IMR-90 (cell line): ENCODE data around the gene PRSS56. TPM values are rescaled to one million over a fixed set of nuclear protein-coding genes. Genes with fewer than 3 reads are reported as not detected.

ENCODE experiments used
- ATAC-seq: fragments of 200-7000 bp; cut with Tn5 transposase; 2 replicates; pipeline ENCODE4 v1.9.1; 2020; ENCODE audit warnings: low read depth, mild to moderate bottlenecking, moderate library complexity
- BruUV-seq: library from RNA; stranded (reverse); fragments of 400-500 nt; replicated peaks from 2 replicates; lab custom pipeline; 2021; lab: Mats Ljungman, UMichigan
- CTCF ChIA-PET: fragments of 300-600 bp; formaldehyde crosslinking; extraction: SDS; loops from one replicate; lab custom pipeline; 2021; ENCODE audit warnings: antibody characterized with exemption; lab: Yijun Ruan, JAX
- POLR2A ChIA-PET: fragments of 300-600 bp; sonication (Branson Sonifier 250); formaldehyde crosslinking; loops from one replicate; lab custom pipeline; 2022; ENCODE audit warnings: antibody characterized with exemption; ENCODE audit not compliant: unreplicated experiment; lab: Charles Lee
- DNase-seq: peaks from one replicate; pipeline ENCODE4 v3.0.0; 2013
- H2AFZ ChIP-seq: replicated peaks from 2 replicates; pipeline ENCODE3; 2013; ENCODE audit warnings: low read length, mild to moderate bottlenecking; ENCODE audit not compliant: poor library complexity
- H2AK5ac ChIP-seq: 2 replicates; pipeline ENCODE4 v1.6.1; 2013; ENCODE audit warnings: low read depth, low read length, inconsistent platforms
- H2AK9ac ChIP-seq: replicated peaks from 2 replicates; pipeline ENCODE3; 2013; ENCODE audit warnings: mild to moderate bottlenecking, low read depth, low read length, moderate library complexity; ENCODE audit not compliant: poor library complexity
- H2BK120ac ChIP-seq: 2 replicates; pipeline ENCODE4 v1.6.1; 2013; ENCODE audit warnings: low read depth, low read length, inconsistent platforms
- H2BK15ac ChIP-seq: 3 replicates; pipeline ENCODE4 v1.6.1; 2013; ENCODE audit warnings: low read depth, low read length, inconsistent platforms
- H2BK20ac ChIP-seq: 2 replicates; pipeline ENCODE4 v1.6.1; 2013; ENCODE audit warnings: low read depth, mild to moderate bottlenecking, inconsistent platforms, low read length, moderate library complexity
- H2BK5ac ChIP-seq: 2 replicates; pipeline ENCODE4 v1.6.1; 2013; ENCODE audit warnings: mild to moderate bottlenecking, low read depth, low read length, inconsistent platforms; ENCODE audit not compliant: poor library complexity, severe bottlenecking
- H3K14ac ChIP-seq: replicated peaks from 2 replicates; pipeline ENCODE4 v1.6.1; 2013; ENCODE audit warnings: low read depth, low read length, inconsistent platforms
- H3K18ac ChIP-seq: 2 replicates; pipeline ENCODE4 v1.6.1; 2013; ENCODE audit warnings: low read depth, low read length, control low read depth
- H3K23ac ChIP-seq: 2 replicates; pipeline ENCODE4 v1.6.1; 2013; ENCODE audit warnings: low read depth, low read length, inconsistent platforms
- H3K27ac ChIP-seq: 2 replicates; pipeline ENCODE4 v1.5.1; 2013; ENCODE audit warnings: mild to moderate bottlenecking, control low read depth, low read length; ENCODE audit not compliant: insufficient read depth
- H3K27me3 ChIP-seq: 2 replicates; pipeline ENCODE4 v1.6.1; 2013; ENCODE audit warnings: low read length; ENCODE audit not compliant: control insufficient read depth, insufficient read depth
- H3K36me3 ChIP-seq: 2 replicates; pipeline ENCODE4 v1.6.1; 2013; ENCODE audit warnings: low read length, mixed read lengths; ENCODE audit not compliant: control insufficient read depth, insufficient read depth
- H3K4ac ChIP-seq: 2 replicates; pipeline ENCODE4 v1.6.1; 2013; ENCODE audit warnings: low read depth, low read length, inconsistent platforms
- H3K4me1 ChIP-seq: 2 replicates; pipeline ENCODE4 v1.6.1; 2013; ENCODE audit warnings: low read length, mixed read lengths; ENCODE audit not compliant: control insufficient read depth, insufficient read depth
- H3K4me2 ChIP-seq: 2 replicates; pipeline ENCODE4 v1.6.1; 2013; ENCODE audit warnings: low read depth, mild to moderate bottlenecking, control low read depth, low read length, moderate library complexity
- H3K4me3 ChIP-seq: 2 replicates; pipeline ENCODE4 v1.5.1; 2013; ENCODE audit warnings: low read depth, mild to moderate bottlenecking, control low read depth, low read length, moderate library complexity; ENCODE audit not compliant: insufficient read depth
- H3K56ac ChIP-seq: 2 replicates; pipeline ENCODE4 v1.6.1; 2013; ENCODE audit warnings: low read length, inconsistent platforms; ENCODE audit not compliant: insufficient read depth; ENCODE audit errors: extremely low read depth
- H3K79me1 ChIP-seq, 2 experiments: 2 replicates each; pipeline ENCODE4 v1.6.1; 2013; ENCODE audit warnings: low read length in 2 of 2, inconsistent platforms in 1 of 2, low read depth in 1 of 2
- H3K9ac ChIP-seq: 2 replicates; pipeline ENCODE4 v1.6.1; 2013; ENCODE audit warnings: low read depth, low read length, control low read depth
- H3K9me1 ChIP-seq: 2 replicates; pipeline ENCODE4 v1.6.1; 2013; ENCODE audit warnings: low read length, inconsistent platforms; ENCODE audit not compliant: insufficient read depth
- H3K9me3 ChIP-seq: 2 replicates; pipeline ENCODE4 v1.6.1; 2013; ENCODE audit warnings: low read length; ENCODE audit not compliant: control insufficient read depth, insufficient read depth
- H4K20me1 ChIP-seq: 2 replicates; pipeline ENCODE4 v1.6.1; 2013; ENCODE audit warnings: low read length, inconsistent platforms; ENCODE audit not compliant: insufficient read depth
- H4K5ac ChIP-seq: 2 replicates; pipeline ENCODE4 v1.6.1; 2013; ENCODE audit warnings: mild to moderate bottlenecking, low read depth, low read length, control low read depth
- H4K8ac ChIP-seq, 2 experiments: 2 replicates each; pipeline ENCODE4 v1.6.1; 2013; ENCODE audit warnings: low read depth in 2 of 2, low read length in 2 of 2, control low read depth in 1 of 2, inconsistent platforms in 1 of 2
- H4K91ac ChIP-seq: 2 replicates; pipeline ENCODE4 v1.6.1; 2013; ENCODE audit warnings: low read depth, low read length, inconsistent platforms; ENCODE audit not compliant: insufficient read depth
- BHLHE40 ChIP-seq: fragments of 150-350 bp; IDR thresholded peaks from 2 replicates; pipeline ENCODE4 v1.6.1; 2016; ENCODE audit warnings: mild to moderate bottlenecking, low read depth, low read length
- CEBPB ChIP-seq: IDR thresholded peaks from 2 replicates; pipeline ENCODE4 v1.6.1; 2012; ENCODE audit warnings: low read depth, low read length, improper control_type of control experiment
- CHD1 ChIP-seq: IDR thresholded peaks from 2 replicates; pipeline ENCODE4 v1.6.1; 2012; ENCODE audit warnings: low read depth, low read length, improper control_type of control experiment
- FOS ChIP-seq: fragments of 150-350 bp; IDR thresholded peaks from 2 replicates; pipeline ENCODE4 v1.6.1; 2016; ENCODE audit warnings: low read depth, low read length
- MAFK ChIP-seq: IDR thresholded peaks from 2 replicates; pipeline ENCODE4 v1.6.1; 2012; ENCODE audit warnings: low read depth, low read length, improper control_type of control experiment
- MAZ ChIP-seq: IDR thresholded peaks from 2 replicates; pipeline ENCODE4 v1.6.1; 2012; ENCODE audit warnings: low read depth, mild to moderate bottlenecking, low read length, improper control_type of control experiment, moderate library complexity, borderline replicate concordance
- MXI1 ChIP-seq: IDR thresholded peaks from 2 replicates; pipeline ENCODE4 v1.6.1; 2012; ENCODE audit warnings: low read depth, mild to moderate bottlenecking, low read length, moderate library complexity, borderline replicate concordance
- NFE2L2 ChIP-seq: fragments of 150-350 bp; IDR thresholded peaks from 2 replicates; pipeline ENCODE4 v1.6.1; 2016; ENCODE audit warnings: low read depth, mild to moderate bottlenecking, low read length
- POLR2A ChIP-seq: IDR thresholded peaks from 2 replicates; pipeline ENCODE4 v1.6.1; 2012; ENCODE audit warnings: mild to moderate bottlenecking, low read depth, low read length
- RAD21 ChIP-seq: IDR thresholded peaks from 2 replicates; pipeline ENCODE4 v1.6.1; 2012; ENCODE audit warnings: low read length, improper control_type of control experiment
- RCOR1 ChIP-seq: IDR thresholded peaks from 2 replicates; pipeline ENCODE4 v1.6.1; 2012; ENCODE audit warnings: mild to moderate bottlenecking, low read length, improper control_type of control experiment; ENCODE audit not compliant: insufficient replicate concordance
- RFX5 ChIP-seq: IDR thresholded peaks from 2 replicates; pipeline ENCODE4 v1.8.0; 2012; ENCODE audit warnings: low read depth, mild to moderate bottlenecking, low read length, moderate library complexity
- SMC3 ChIP-seq: fragments of 150-350 bp; IDR thresholded peaks from 2 replicates; pipeline ENCODE4 v1.6.1; 2016; ENCODE audit warnings: low read depth, mild to moderate bottlenecking, antibody characterized with exemption, low read length, moderate library complexity
- WGBS, 2 experiments: methylation state at CpG; one replicate each; pipeline versions ENCODE4 v1.1.5 to v1.1.7; 2013; ENCODE audit warnings: missing lambda C conversion rate in 2 of 2; ENCODE audit not compliant: insufficient read length in 1 of 2; ENCODE audit errors: extremely low coverage in 2 of 2; 5-methylcytosine and 5-hydroxymethylcytosine counted together
- dilution Hi-C: fragments of 300-500 bp; cut with HindIII; formaldehyde crosslinking; loops from one replicate; pipeline ENCODE4 v1.14.3; 2018; ENCODE audit warnings: low sequenced_read_pairs; ENCODE audit not compliant: unreplicated experiment
- in situ Hi-C: fragments of 300-500 bp; cut with MboI; formaldehyde crosslinking; loops from 3 replicates; pipeline ENCODE4 v1.14.3; 2019; ENCODE audit warnings: low sequenced_read_pairs, inconsistent platforms, mixed read lengths
- intact Hi-C: fragments of 100-400 bp; cut with micrococcal nuclease; formaldehyde crosslinking; loops from 2 replicates; pipeline ENCODE4 v1.10.0; 2022
- polyA plus RNA-seq, 3 experiments: library from polyadenylated mRNA; depleted of rRNA; stranded (reverse); fragments of >200 nt; gene quantifications; 2 replicates each; pipeline ENCODE4 v1.2.3, GENCODE V29; 2012; ENCODE audit warnings: low replicate concordance in 1 of 3
- total RNA-seq: library from RNA; depleted of rRNA; stranded (reverse); fragments of >200 nt; gene quantifications from 2 replicates; pipeline ENCODE4 v1.2.3, GENCODE V29; 2012
- TF ChIP-seq, protein P1 (sequence below): conservative IDR thresholded peaks from 2 replicates; pipeline ENCODE4 v1.5.1; 2012; ENCODE audit warnings: mild to moderate bottlenecking, low read depth, low read length, improper control_type of control experiment
- TF ChIP-seq, protein P2 (sequence below): fragments of 150-350 bp; IDR thresholded peaks from 2 replicates; pipeline ENCODE4 v1.6.1; 2017; ENCODE audit warnings: mild to moderate bottlenecking, antibody characterized with exemption, low read length, low read depth
- TF ChIP-seq, protein P3 (sequence below): fragments of 150-350 bp; IDR thresholded peaks from 2 replicates; pipeline ENCODE4 v1.6.1; 2016; ENCODE audit warnings: low read depth, mild to moderate bottlenecking, low read length, moderate library complexity, borderline replicate concordance

The PRSS56 gene
- total and polyA plus RNA-seq, 2 of the 4 experiments (the other 2 are of a cell fraction), result not detected

DNA sequence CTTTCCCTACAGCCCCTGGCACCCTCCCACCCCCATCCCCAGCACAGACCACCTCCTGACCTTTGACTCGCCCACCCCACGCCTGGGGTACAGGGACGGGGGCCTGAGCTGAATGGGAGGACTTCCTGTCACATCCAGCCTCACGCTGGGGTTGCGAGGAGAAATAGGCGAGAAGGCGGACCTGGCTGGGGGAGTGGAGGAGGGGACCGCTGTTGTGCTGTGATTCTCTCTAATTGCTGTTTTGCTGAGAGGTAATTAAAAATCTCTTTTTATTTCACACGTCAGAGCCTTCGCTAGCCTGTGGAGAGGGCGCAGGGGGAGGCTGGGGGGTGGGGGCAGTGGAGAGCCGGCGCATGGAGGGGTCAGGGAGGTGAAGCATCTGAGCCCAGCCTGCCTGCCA, 22.8 kb upstream of the PRSS56 start:
- Histone ChIP-seq H4K20me1 (no peaks in the 10 kb centered on the region; the same call in 1 of the 2 replicates), H3K79me1 (no peaks in the 10 kb centered on the region), H3K27ac (no peak overlapping the region), H3K4me3 (no peak overlapping the region), H3K36me3 (no peaks in the 10 kb centered on the region), H2AK5ac (no peak overlapping the region), H2AFZ (no peak overlapping the region), H2BK15ac (no peak overlapping the region), H3K4ac (no peak overlapping the region), H3K27me3 (peaks cover 60% of the 10 kb centered on the region), H3K14ac (no peak overlapping the region), H4K91ac (no peak overlapping the region), H3K9ac (no peak overlapping the region), H3K9me1 (no peaks in the 10 kb centered on the region), H2AK9ac (no peak overlapping the region), H3K4me1 (no peaks in the 10 kb centered on the region), H3K18ac (no peak overlapping the region), H4K5ac (no peak overlapping the region), H3K56ac (no peak overlapping the region), H4K8ac (no peak overlapping the region), H3K9me3 (no peaks in the 10 kb centered on the region), H2BK120ac (no peak overlapping the region), H2BK20ac (no peak overlapping the region), H3K4me2 (no peak overlapping the region), H3K23ac (no peak overlapping the region), H2BK5ac (no peak overlapping the region)
- dilution Hi-C loops, result no loop called here
- CTCF ChIA-PET, result no interaction called here
- no peak for ATAC-seq
- no CpG with 5 or more reads among the region's 13 CpGs for WGBS, 2 experiments
- intact Hi-C loops, result no loop called here
- no TSS peak for BruUV-seq
- in situ Hi-C loops, result no loop called here
- no peak for DNase-seq
- POLR2A ChIA-PET, result no interaction called here
- no peak for TF ChIP-seq RFX5
- TF ChIP-seq MXI1, result no peak
- no peak for TF ChIP-seq CHD1
- TF ChIP-seq, protein P1, sequence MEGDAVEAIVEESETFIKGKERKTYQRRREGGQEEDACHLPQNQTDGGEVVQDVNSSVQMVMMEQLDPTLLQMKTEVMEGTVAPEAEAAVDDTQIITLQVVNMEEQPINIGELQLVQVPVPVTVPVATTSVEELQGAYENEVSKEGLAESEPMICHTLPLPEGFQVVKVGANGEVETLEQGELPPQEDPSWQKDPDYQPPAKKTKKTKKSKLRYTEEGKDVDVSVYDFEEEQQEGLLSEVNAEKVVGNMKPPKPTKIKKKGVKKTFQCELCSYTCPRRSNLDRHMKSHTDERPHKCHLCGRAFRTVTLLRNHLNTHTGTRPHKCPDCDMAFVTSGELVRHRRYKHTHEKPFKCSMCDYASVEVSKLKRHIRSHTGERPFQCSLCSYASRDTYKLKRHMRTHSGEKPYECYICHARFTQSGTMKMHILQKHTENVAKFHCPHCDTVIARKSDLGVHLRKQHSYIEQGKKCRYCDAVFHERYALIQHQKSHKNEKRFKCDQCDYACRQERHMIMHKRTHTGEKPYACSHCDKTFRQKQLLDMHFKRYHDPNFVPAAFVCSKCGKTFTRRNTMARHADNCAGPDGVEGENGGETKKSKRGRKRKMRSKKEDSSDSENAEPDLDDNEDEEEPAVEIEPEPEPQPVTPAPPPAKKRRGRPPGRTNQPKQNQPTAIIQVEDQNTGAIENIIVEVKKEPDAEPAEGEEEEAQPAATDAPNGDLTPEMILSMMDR, result no peak
- TF ChIP-seq, protein P2, sequence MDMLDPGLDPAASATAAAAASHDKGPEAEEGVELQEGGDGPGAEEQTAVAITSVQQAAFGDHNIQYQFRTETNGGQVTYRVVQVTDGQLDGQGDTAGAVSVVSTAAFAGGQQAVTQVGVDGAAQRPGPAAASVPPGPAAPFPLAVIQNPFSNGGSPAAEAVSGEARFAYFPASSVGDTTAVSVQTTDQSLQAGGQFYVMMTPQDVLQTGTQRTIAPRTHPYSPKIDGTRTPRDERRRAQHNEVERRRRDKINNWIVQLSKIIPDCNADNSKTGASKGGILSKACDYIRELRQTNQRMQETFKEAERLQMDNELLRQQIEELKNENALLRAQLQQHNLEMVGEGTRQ, result no peak
- no peak for TF ChIP-seq MAZ
- no peak for TF ChIP-seq POLR2A
- TF ChIP-seq RCOR1, result no peak
- no peak for TF ChIP-seq BHLHE40
- no peak for TF ChIP-seq NFE2L2
- TF ChIP-seq MAFK, result no peak
- TF ChIP-seq, protein P3, sequence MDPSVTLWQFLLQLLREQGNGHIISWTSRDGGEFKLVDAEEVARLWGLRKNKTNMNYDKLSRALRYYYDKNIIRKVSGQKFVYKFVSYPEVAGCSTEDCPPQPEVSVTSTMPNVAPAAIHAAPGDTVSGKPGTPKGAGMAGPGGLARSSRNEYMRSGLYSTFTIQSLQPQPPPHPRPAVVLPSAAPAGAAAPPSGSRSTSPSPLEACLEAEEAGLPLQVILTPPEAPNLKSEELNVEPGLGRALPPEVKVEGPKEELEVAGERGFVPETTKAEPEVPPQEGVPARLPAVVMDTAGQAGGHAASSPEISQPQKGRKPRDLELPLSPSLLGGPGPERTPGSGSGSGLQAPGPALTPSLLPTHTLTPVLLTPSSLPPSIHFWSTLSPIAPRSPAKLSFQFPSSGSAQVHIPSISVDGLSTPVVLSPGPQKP, result no peak
- TF ChIP-seq SMC3, result no peak
- TF ChIP-seq RAD21, result no peak
- no peak for TF ChIP-seq CEBPB
- TF ChIP-seq FOS, result no peak
